Adrenal gland (tissue), 12 donors: ENCODE measurements around the gene FGD2. TPM values are rescaled to one million over a fixed set of nuclear protein-coding genes. Genes with fewer than 3 reads are reported as not detected.
A peak's percentile ranks its signal among the peaks of the same experiment; 100 is the strongest.

Source experiments
- DNase-seq, 7 donors: peaks; one replicate each; pipeline ENCODE4 v3.0.0-alpha.2; 2019 to 2020
- H3K27ac ChIP-seq, 5 donors: fragments of 200-600 bp; sonication (generic) in 4 of 5; 1 replicate in 3 of 5; 2 replicates in 2 of 5; pipeline versions ENCODE4 v1.5.1 to v1.8.0; 2016 to 2020; ENCODE audit warnings: mild to moderate bottlenecking in 1 of 5
- H3K27me3 ChIP-seq: fragments of 200-600 bp; 2 replicates; pipeline ENCODE4 v1.8.0; 2021
- H3K36me3 ChIP-seq, 2 donors: fragments of 200-600 bp; replicated peaks in 1 of 2; 1 replicate in 1 of 2; 2 replicates in 1 of 2; pipeline versions ENCODE4 v1.5.1 to v1.8.0; 2018 to 2022
- H3K4me1 ChIP-seq, 2 donors: fragments of 200-600 bp; replicated peaks in 1 of 2; 1 replicate in 1 of 2; 2 replicates in 1 of 2; pipeline versions ENCODE4 v1.5.1 to v1.8.0; 2018 to 2021
- H3K4me3 ChIP-seq, 4 donors: fragments of 200-600 bp; sonication (generic) in 3 of 4; one replicate each; pipeline ENCODE4 v1.5.1; 2016 to 2018
- H3K9me3 ChIP-seq, 3 donors: fragments of 200-600 bp; sonication (generic) in 1 of 3; replicated peaks in 1 of 3; 1 replicate in 2 of 3; 2 replicates in 1 of 3; pipeline versions ENCODE4 v1.5.1 to v1.8.0; 2016 to 2021
- CTCF ChIP-seq, 6 experiments: fragments of 450-650 bp in 4 of 6; fragments of 200-600 bp in 2 of 6; sonication (generic) in 1 of 6; IDR thresholded peaks; 1 replicate in 5 of 6; 2 replicates in 1 of 6; pipeline versions ENCODE4 v1.5.1 to v1.8.0; 2016 to 2021; ENCODE audit warnings: antibody characterized with exemption in 6 of 6, mild to moderate bottlenecking in 2 of 6, moderate library complexity in 1 of 6
- POLR2A ChIP-seq, 2 donors: fragments of 450-650 bp; IDR thresholded peaks; one replicate each; pipeline ENCODE4 v1.6.1; 2017; ENCODE audit warnings: antibody characterized with exemption in 2 of 2, mild to moderate bottlenecking in 2 of 2, moderate library complexity in 1 of 2
- WGBS, 4 donors: extraction: QIAGEN DNeasy Blood & Tissue Kit in 2 of 4; methylation state at CpG; one replicate each; pipeline versions ENCODE4 v1.1.5 to v1.1.7; 2013 to 2017; 5-methylcytosine and 5-hydroxymethylcytosine counted together
- intact Hi-C, 2 donors: fragments of 100-400 bp; cut with DNase I; formaldehyde crosslinking; loops; one replicate each; pipeline versions ENCODE4 v1.14.1 to v1.15.0; 2022 to 2023
- polyA plus RNA-seq, 3 donors: library from polyadenylated mRNA; stranded (reverse); fragments of 200-250 nt in 2 of 3; fragments of 350-450 nt in 1 of 3; fragmentation: Illumina TruSeq in 1 of 3; extraction: RNeasy Lipid Tissue Mini Kit (QIAGEN cat#74804) in 1 of 3; gene quantifications; one replicate each; pipeline ENCODE4 v1.2.3, GENCODE V29; 2013 to 2014
- total RNA-seq, 9 donors: library from RNA; depleted of rRNA in 4 of 9; stranded (reverse); fragments of >200 nt in 4 of 9; fragments of 120-200 nt in 1 of 9; fragmentation: NEBNext Ultra II Directional in 1 of 9; extraction: Animal tissue kit (Norgen Biotek cat#: 25700) in 1 of 9; gene quantifications; one replicate each; pipeline versions ENCODE4 v1.1.0 to v1.2.4, GENCODE V29; 2013 to 2023
- donor health status: healthy with polysubstance abuse.
- donor health status: Bipolar disorder and iron deficiency.
- donor health status: DM: yes; HTN: yes; CAD: no.
- donor health status: DM: no; HTN: no; CAD: no.
- donor health status: DM: no; HTN: no; CAD: no.
- donor health status: DM: yes; HTN: yes; CAD: no.

FGD2 gene
- total and polyA plus RNA-seq, 12 donors, result 2.0 to 117 (median 26.4) TPM

- intact Hi-C loops, result no loop called here
- TF ChIP-seq POLR2A (IDR thresholded peaks at IDR 0.05), result no peak
- TF ChIP-seq CTCF (IDR thresholded peaks at IDR 0.05), result no peak
- 82 to 89% (median 82%) methylated on average over 3 of the region's 3 CpGs for WGBS, 4 donors
- Histone ChIP-seq H3K4me1 (peaks cover 26 to 70% of the 10 kb centered on the region in 2 donors), H3K27ac (peak overlapping the region in 2 of 5 donors; percentile 98 to 100), H3K27me3 (no peaks in the 10 kb centered on the region), H3K4me3 (no peak overlapping the region), H3K9me3 (no peaks in the 10 kb centered on the region), H3K36me3 (peaks cover 0 to 10% of the 10 kb centered on the region in 2 donors)
- DNase-seq, result no peak
Measured at GRCh38 chr6:36983538-36983937, 21.9 kb upstream of the FGD2 start.

- no peak for TF ChIP-seq POLR2A (IDR thresholded peaks at IDR 0.05)
- no peak for TF ChIP-seq CTCF (IDR thresholded peaks at IDR 0.05)
- Histone ChIP-seq H3K36me3 (peaks cover 0 to 10% of the 10 kb centered on the region in 2 donors), H3K4me3 (peak overlapping the region; percentile 69 to 99 (median 84)), H3K27ac (peak overlapping the region; percentile 47 to 100 (median 91)), H3K9me3 (no peaks in the 10 kb centered on the region), H3K27me3 (no peaks in the 10 kb centered on the region), H3K4me1 (peaks cover 22 to 60% of the 10 kb centered on the region in 2 donors)
- intact Hi-C loops, result no loop called here
- DNase-seq, result peak; percentile 70 to 91 (median 79)
- 4 to 7% (median 5%) methylated on average over 19 of the region's 19 CpGs for WGBS, 4 donors
Measured at GRCh38 chr6:36984581-36985416, 20.7 kb upstream of the FGD2 start.

GRCh38 chr6:36985417-36985807, 20.0 kb upstream of the FGD2 start:
- Histone ChIP-seq H3K36me3 (peaks cover 0 to 10% of the 10 kb centered on the region in 2 donors), H3K27ac (peak overlapping the region; percentile 52 to 100 (median 91)), H3K4me3 (peak overlapping the region; percentile 69 to 99 (median 84)), H3K9me3 (no peaks in the 10 kb centered on the region), H3K4me1 (peaks cover 22 to 53% of the 10 kb centered on the region in 2 donors), H3K27me3 (no peaks in the 10 kb centered on the region)
- 0 to 2% (median 1%) methylated on average over 14 to 15 of the region's 15 CpGs for WGBS, 4 donors
- DNase-seq, result peak in 4 of 7 donors; percentile 30 to 74 (median 55)
- TF ChIP-seq CTCF (IDR thresholded peaks at IDR 0.05) (no peak), POLR2A (IDR thresholded peaks at IDR 0.05) (no peak)
- intact Hi-C loops, result no loop called here

- H3K27me3 ChIP-seq, result no peaks in the 10 kb centered on the region
- H3K27ac ChIP-seq, result peak within 1 kb of the TSS; percentile 52 to 100 (median 91)
- H3K4me1 ChIP-seq, result peaks cover 22 to 47% of the 10 kb centered on the region in 2 donors
- peak; percentile 90 to 94 (median 92) for DNase-seq
- intact Hi-C loops, result no loop called here
- peaks cover 0 to 6% of the 10 kb centered on the region in 2 donors for H3K36me3 ChIP-seq
- no peaks in the 10 kb centered on the region for H3K9me3 ChIP-seq
- peak within 1 kb of the TSS; percentile 69 to 99 (median 84) for H3K4me3 ChIP-seq
- TF ChIP-seq CTCF (IDR thresholded peaks at IDR 0.05) (no peak), POLR2A (IDR thresholded peaks at IDR 0.05) (peak; percentile 94)
- 0 to 1% (median 0%) methylated on average over 15 to 101 of the region's 101 CpGs for WGBS, 4 donors
Measured at GRCh38 chr6:36985808-36986703, 19.4 kb upstream of the FGD2 start, which contains the start of gene MTCH1. TSS of gene MTCH1 (minus strand) at chr6:36986196. CDS start at chr6:36986173, 23 bp downstream.
